ENCODE results near the gene BCL2. TPM values are rescaled to one million over a fixed set of nuclear protein-coding genes. Genes with fewer than 3 reads are reported as not detected.

BCL2 gene
- polyA plus RNA-seq, 1 of the 3 experiments (the other 2 are of a cell fraction): 1.5 TPM

- ChIA-PET CTCF (interaction anchor here (0.6 to 4.9 kb wide), 4 partner anchors 8 to 762 kb away, joined by 3 to 34 read pairs (median 3); no protein-coding TSS in a partner anchor), POLR2A (interaction anchor here (0.7 kb wide), 1 partner anchor 15 kb away, joined by 3 read pairs; no protein-coding TSS in a partner anchor)
- no peak overlapping the region for H3K4me3 ChIP-seq (ENCODE audit: low read depth in 2 of 2, low read length in 1 of 2)
- no peaks in the 10 kb centered on the region for H3K27me3 ChIP-seq (ENCODE audit: insufficient read depth)
- H3K79me2 ChIP-seq (ENCODE audit: insufficient read depth): no peaks in the 10 kb centered on the region; the same call in 1 of the 2 replicates
- H3K36me3 ChIP-seq (replicated peaks in 1 of 2; ENCODE audit: control insufficient read depth in 1 of 2, insufficient read depth in 2 of 2, low read length in 1 of 2): peaks cover 53 to 65% of the 10 kb centered on the region in 2 experiments
- no peaks in the 10 kb centered on the region for H3K9me2 ChIP-seq
- peaks cover 0 to 7% of the 10 kb centered on the region in 2 experiments; a peak in 1 of 4 replicates for H3K4me1 ChIP-seq (ENCODE audit: control insufficient read depth in 1 of 2, insufficient read depth in 2 of 2, low read depth in 1 of 2, low read length in 1 of 2)
- H4K20me1 ChIP-seq (ENCODE audit: insufficient read depth): no peaks in the 10 kb centered on the region
- no peaks in the 10 kb centered on the region for H3K9me3 ChIP-seq
- peaks cover 3% of the 10 kb centered on the region for H3F3A ChIP-seq (replicated peaks; ENCODE audit: insufficient read depth)
- DNase-seq: no peak
- TF ChIP-seq YY1 (IDR thresholded peaks at IDR 0.05; ENCODE audit: low read depth): no peak
- TF ChIP-seq MAX (IDR thresholded peaks at IDR 0.05; ENCODE audit: low read depth): no peak
- no peak for TF ChIP-seq TAF1 (IDR thresholded peaks at IDR 0.05; ENCODE audit: borderline replicate concordance, low read depth, low read length)
- no peak for TF ChIP-seq CHD2 (IDR thresholded peaks at IDR 0.05; ENCODE audit: low read length, partially characterized antibody)
- no peak for TF ChIP-seq MEF2A (IDR thresholded peaks at IDR 0.05; ENCODE audit: borderline replicate concordance, low read depth)
- no peak for TF ChIP-seq REST (IDR thresholded peaks at IDR 0.05; ENCODE audit: low read depth, low read length)
- TF ChIP-seq ELF1 (IDR thresholded peaks at IDR 0.05): no peak
- no peak for TF ChIP-seq SIN3A (IDR thresholded peaks at IDR 0.05; ENCODE audit: borderline replicate concordance, low read depth, low read length)
- no peak for TF ChIP-seq TCF12 (IDR thresholded peaks at IDR 0.05)
- no peak for TF ChIP-seq NRF1 (IDR thresholded peaks at IDR 0.05; ENCODE audit: low read depth, low read length)
- no peak overlapping the region for H3K9ac ChIP-seq
- no peak overlapping the region for H3K4me2 ChIP-seq
- no peak overlapping the region for H3K27ac ChIP-seq (ENCODE audit: low read depth in 2 of 2, low read length in 1 of 2)
- 98% methylated on average over 7 of the region's 7 CpGs for WGBS (ENCODE audit: low lambda C conversion rate)
- H2AFZ ChIP-seq (ENCODE audit: low read depth): no peak overlapping the region
Measured at GRCh38 chr18:63348508-63349136, 29.1 kb upstream of the BCL2 start.

GRCh38 chr18:63346480-63347183, 27.1 kb upstream of the BCL2 start:
- peaks cover 0 to 7% of the 10 kb centered on the region in 2 experiments; a peak in 1 of 4 replicates for H3K4me1 ChIP-seq (ENCODE audit: control insufficient read depth in 1 of 2, insufficient read depth in 2 of 2, low read depth in 1 of 2, low read length in 1 of 2)
- no peaks in the 10 kb centered on the region for H3K9me2 ChIP-seq
- H3K9me3 ChIP-seq: no peaks in the 10 kb centered on the region
- no peak overlapping the region for H2AFZ ChIP-seq (ENCODE audit: low read depth)
- H3K4me3 ChIP-seq (ENCODE audit: low read depth in 2 of 2, low read length in 1 of 2): no peak overlapping the region
- ChIA-PET CTCF (interaction anchor here (1.5 kb wide), 1 partner anchor 93 kb away, joined by 6 read pairs; no protein-coding TSS in a partner anchor), POLR2A (no interaction called here)
- no peak overlapping the region for H3K9ac ChIP-seq
- no peaks in the 10 kb centered on the region for H3K27me3 ChIP-seq (ENCODE audit: insufficient read depth)
- H3K36me3 ChIP-seq (replicated peaks in 1 of 2; ENCODE audit: control insufficient read depth in 1 of 2, insufficient read depth in 2 of 2, low read length in 1 of 2): peaks cover 52 to 64% of the 10 kb centered on the region in 2 experiments
- DNase-seq: no peak
- H3K27ac ChIP-seq (ENCODE audit: low read depth in 2 of 2, low read length in 1 of 2): no peak overlapping the region
- no peaks in the 10 kb centered on the region; the same call in 1 of the 2 replicates for H3K79me2 ChIP-seq (ENCODE audit: insufficient read depth)
- peaks cover 9% of the 10 kb centered on the region for H3F3A ChIP-seq (replicated peaks; ENCODE audit: insufficient read depth)
- 92% methylated on average over 7 of the region's 7 CpGs for WGBS (ENCODE audit: low lambda C conversion rate)
- H4K20me1 ChIP-seq (ENCODE audit: insufficient read depth): no peaks in the 10 kb centered on the region
- H3K4me2 ChIP-seq: no peak overlapping the region
- no peak for TF ChIP-seq USF1 (IDR thresholded peaks at IDR 0.05; ENCODE audit: borderline replicate concordance, low read depth)
- no peak for TF ChIP-seq YY1 (IDR thresholded peaks at IDR 0.05; ENCODE audit: low read depth)
- TF ChIP-seq IRF3 (IDR thresholded peaks at IDR 0.05; ENCODE audit: low read depth, low read length): no peak
- no peak for TF ChIP-seq MEF2A (IDR thresholded peaks at IDR 0.05; ENCODE audit: borderline replicate concordance, low read depth)
- TF ChIP-seq ZBTB33 (IDR thresholded peaks at IDR 0.05; ENCODE audit: borderline replicate concordance, low read depth): no peak
- TF ChIP-seq TEAD4 (IDR thresholded peaks at IDR 0.05; ENCODE audit: borderline replicate concordance, insufficient read depth): no peak
- no peak for TF ChIP-seq NRF1 (IDR thresholded peaks at IDR 0.05; ENCODE audit: low read depth, low read length)
- TF ChIP-seq GABPA (IDR thresholded peaks at IDR 0.05; ENCODE audit: low read depth): no peak
- TF ChIP-seq SIN3A (IDR thresholded peaks at IDR 0.05; ENCODE audit: borderline replicate concordance, low read depth, low read length): no peak
- no peak for TF ChIP-seq NFIC (IDR thresholded peaks at IDR 0.05; ENCODE audit: borderline replicate concordance)
- TF ChIP-seq EZH2phosphoT487 (IDR thresholded peaks at IDR 0.05; ENCODE audit: borderline replicate concordance, low read depth): no peak

All from SK-N-SH (cell line).